ENCODE results near the gene AFAP1L1.
A peak's percentile ranks its signal among the peaks of the same experiment; 100 is the strongest.
"Not testable (repeated sequence)": the region's sequence is repeated elsewhere in the genome, so short reads cannot be mapped to it uniquely, and the experiment has no call there.

AFAP1L1 gene

DNA sequence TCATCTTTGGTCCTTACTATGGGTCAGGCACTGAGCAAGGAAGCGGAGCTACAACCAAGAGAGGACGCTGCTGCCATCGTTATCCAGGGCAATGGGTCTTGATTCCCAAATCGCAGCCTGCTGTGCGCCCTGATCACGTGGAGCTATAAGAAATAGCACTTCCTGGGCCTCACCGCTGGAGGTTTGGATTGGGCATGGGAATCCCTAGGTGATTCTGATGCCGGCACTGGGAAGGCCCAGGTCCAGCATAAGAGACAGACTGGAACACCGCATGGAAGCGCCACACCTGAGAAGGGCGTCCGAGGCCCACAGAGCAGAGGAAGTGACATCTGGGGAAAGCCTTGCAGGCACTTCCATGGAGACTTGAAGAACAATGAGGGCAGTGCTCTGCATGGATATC, 104.4 kb downstream of the AFAP1L1 start:
- DNase-seq: no peak

DNA sequence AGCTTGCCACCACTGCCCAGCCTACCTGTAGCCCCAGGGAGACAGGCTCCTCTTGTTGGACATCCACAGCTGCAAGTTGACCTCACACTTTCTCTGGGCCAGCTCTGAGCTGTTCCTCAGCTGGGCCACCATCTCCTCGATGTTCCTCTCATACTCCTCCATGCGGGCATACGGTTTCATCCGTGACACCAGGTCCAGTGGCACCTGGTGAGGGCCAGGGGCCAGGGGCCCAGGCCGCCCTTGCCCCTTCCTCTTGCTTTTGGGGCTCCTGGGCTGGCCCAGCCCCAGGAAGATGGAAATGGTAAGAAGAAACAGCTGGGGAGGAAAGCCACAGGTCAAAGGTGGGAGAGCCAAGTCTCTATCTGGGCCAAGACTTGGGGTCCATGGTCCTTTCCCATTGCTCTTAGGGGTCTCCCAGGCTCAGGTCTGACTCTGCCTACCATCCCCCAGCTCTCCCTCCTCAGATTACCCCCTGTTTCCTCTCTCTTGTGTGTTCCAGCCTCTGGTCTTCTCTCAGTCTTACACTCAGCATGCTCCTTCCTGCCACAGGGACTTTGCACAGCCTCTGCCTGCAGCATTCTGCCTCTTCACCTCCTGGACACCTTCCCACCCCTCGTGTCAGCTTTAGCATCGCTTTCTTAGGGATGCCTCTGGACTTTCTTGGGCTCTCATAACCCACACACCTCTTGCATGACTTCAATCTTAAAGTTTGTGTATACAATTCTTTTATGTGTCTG, 105.2 kb downstream of the AFAP1L1 start:
- DNase-seq: no peak

GRCh38 chr5:149378241-149378820, 106.7 kb downstream of the AFAP1L1 start:
- DNase-seq: no peak

GRCh38 chr5:149379177-149379761, 107.6 kb downstream of the AFAP1L1 start, which contains the start of gene IL17B:
TSS of gene IL17B (minus strand) at chr5:149379292. CDS start at chr5:149379225, 67 bp downstream.
- DNase-seq: no peak

- no peak for DNase-seq
These were observed 108.2 kb downstream of the AFAP1L1 start for GRCh38 chr5:149379818-149380374.

DNA sequence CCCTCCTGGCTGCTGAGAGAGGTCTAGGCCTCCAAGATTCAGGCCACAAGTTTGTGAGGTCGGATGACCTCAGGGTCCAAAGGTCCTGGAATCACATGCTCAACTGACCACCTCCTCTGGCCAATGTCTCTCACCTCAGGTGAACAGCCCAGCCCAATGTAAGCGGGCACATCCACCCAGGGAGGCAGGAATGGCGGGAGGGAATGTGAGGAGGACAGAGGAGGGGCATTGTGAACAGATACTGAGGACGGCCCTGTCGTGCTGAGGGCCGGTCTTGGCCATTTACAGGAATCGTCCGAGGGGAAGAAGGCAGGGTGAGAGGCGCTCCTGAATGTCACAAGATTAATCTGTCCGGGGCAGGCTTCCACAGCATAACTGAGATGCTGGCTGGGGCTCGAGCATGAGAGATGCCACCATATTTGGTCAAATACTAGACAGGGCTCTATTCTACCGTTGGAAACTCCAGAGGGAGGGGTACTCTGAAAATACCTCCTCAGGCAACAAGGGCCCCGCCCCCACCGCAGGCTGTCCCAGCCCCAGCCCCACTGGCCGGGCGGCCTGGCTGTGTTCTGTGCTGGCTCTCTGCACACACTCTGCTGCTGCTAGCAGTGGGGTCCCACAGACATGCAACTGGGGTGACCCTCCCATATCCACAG, 108.9 kb downstream of the AFAP1L1 start:
- no peak for DNase-seq

DNA sequence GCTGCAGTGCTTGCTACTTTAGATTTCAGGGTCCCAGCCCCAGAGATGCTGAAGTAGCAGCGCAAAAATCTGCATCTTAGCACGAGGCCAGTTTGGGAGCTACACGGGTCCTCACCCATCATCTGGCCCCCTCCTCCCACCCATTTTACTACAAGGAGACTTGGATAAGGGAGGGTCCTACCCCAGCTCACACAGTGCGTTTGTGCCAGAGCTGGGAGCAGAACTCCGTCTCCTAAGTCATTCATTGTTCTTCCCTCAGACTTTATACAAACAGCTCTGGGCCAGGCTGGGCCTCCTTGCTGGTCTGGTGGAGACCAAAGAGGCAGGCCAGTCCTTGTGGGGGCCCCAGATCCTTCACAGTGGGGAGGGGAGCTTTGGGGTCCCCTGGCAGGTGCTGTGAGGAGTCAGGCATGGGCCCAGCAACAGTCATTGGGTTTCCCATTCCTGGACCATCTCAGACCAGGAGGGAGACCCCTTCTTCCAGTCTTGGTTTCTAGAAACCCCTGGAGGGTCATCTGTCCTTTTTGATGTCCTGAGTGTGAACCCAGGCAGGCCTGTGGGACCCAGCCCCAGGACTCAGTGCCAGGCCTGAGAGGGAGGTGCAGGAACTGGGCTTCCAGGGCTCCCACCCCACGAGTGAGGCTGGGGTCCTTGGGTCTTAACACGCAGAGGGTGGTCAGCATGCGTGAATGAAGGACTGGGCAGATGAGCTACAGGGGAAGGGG, 109.8 kb downstream of the AFAP1L1 start:
- no peak for DNase-seq

DNA sequence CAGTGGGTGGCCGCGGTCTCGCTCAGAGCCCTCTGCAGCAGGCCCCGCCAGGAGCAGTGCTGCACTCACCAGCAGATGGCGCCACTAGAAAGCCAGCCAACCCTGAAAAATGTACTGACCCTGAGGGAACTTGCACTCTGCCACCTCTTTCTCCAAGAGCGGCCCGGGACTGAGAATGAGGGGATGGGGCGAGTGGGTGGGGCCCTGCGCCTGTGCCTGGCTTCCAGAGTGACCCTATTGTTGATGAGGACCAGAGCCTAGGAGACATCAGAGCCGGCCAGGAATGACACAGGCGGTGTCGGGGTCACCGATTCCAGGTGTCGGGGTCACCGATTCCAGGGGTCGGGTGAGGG, 110.3 kb downstream of the AFAP1L1 start:
- peak in 1 of 2 donors; percentile 21 for DNase-seq

GRCh38 chr5:149382517-149383220, 111.0 kb downstream of the AFAP1L1 start:
- DNase-seq: no peak

GRCh38 chr5:149383399-149383798, 111.7 kb downstream of the AFAP1L1 start:
- DNase-seq: no peak

- no peak for DNase-seq
These were observed 114.5 kb downstream of the AFAP1L1 start for GRCh38 chr5:149386166-149386565.

GRCh38 chr5:149387081-149387631, 115.5 kb downstream of the AFAP1L1 start:
- no peak for DNase-seq

DNA sequence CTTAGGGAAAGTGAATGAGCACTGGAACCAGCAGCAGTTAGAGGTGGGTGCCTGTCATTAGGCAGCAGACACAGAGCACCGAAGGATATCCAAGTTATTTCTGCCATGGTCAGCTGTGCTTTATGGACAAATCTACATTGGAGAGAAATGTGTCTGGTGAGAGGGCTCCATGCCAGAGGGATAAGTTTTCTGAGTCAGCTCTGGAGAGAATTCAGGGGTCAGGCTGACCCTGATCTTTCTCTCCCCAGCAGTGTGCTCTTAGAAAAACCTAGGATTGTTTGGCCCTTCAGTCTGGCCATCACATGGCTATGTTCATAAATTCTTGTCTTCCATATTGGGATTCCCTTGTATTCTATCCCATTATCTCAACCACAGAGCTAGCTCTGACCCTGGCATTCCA, 116.3 kb downstream of the AFAP1L1 start:
- DNase-seq: no peak

DNA sequence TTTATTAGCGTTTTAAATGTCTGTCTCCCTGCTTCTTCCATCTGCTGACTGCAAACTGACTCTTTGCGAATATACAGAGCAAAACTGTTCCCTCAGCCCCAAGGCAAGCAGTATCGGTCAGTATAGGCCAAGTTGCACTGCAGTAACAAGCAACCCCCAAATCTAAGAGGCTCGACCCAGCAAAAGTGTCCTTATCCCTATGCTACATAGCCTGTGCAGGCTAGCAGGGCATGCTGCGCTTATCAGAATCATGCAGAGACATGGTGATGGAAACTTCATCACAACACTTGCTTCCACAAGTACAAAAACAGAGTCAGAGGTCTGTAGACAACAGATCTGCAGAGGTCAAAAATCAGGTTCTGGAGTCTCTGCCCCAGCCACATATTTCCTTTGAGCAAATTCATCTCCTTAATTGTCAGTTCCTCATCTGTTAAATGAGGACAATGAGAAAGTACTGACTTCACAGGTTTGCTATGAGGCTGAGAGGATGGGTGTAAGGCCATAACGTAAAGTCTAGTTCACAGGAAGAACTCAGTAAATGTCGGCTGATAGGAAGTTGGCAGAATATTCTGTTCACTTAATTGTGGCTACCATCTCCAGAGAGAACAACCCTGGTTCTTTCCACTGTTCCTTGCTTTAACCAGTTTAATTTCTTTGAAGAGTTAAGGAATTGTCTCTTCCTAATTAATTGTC, 117.0 kb downstream of the AFAP1L1 start:
- DNase-seq: no peak

GRCh38 chr5:149389552-149390495, 118.2 kb downstream of the AFAP1L1 start:
- DNase-seq: no peak

DNA sequence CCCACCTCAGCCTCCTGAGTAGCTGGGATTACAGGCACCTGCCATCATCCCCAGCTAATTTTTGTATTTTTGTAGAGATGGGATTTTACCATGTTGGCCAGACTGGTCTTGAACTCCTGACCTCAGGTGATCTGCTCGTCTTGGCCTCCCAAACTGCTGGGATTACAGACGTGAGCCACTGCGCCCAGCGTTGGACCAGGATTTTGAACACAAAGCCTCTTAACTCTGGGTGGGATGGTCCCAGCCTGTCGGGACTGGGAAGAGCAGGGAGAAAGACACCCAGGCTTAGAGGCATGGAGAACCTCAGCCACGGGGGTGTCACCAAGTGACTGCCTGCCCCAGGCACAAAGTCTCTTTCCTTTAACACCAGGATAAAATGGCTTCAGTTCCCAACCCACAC, 119.4 kb downstream of the AFAP1L1 start:
- DNase-seq: not testable (repeated sequence)
